ENCODE measurements around the gene IGSF9B. TPM values are rescaled to one million over a fixed set of nuclear protein-coding genes. Genes with fewer than 3 reads are reported as not detected.
A peak's percentile ranks its signal among the peaks of the same experiment; 100 is the strongest.

IGSF9B gene
- total RNA-seq, 4 donors from 2014 or later: 21.7 to 130 (median 58.6) TPM

- WGBS: 76% methylated on average over 8 of the region's 10 CpGs
- no peak overlapping the region for H3K4me3 ChIP-seq
- H3K27me3 ChIP-seq: no peaks in the 10 kb centered on the region
- intact Hi-C loops (cut with DNase I): no loop called here
- H3K4me1 ChIP-seq: peaks cover 0 to 7% (median 4%) of the 10 kb centered on the region in 4 donors
- H3K27ac ChIP-seq (replicated peaks in 1 of 4): no peak overlapping the region
- TF ChIP-seq CTCF (IDR thresholded peaks at IDR 0.05) (no peak), EP300 (IDR thresholded peaks at IDR 0.05) (no peak), POLR2A (IDR thresholded peaks at IDR 0.05; ENCODE audit: low read depth) (no peak), POLR2AphosphoS5 (IDR thresholded peaks at IDR 0.05) (no peak)
- no peaks in the 10 kb centered on the region for H3K9me3 ChIP-seq
- no peak for DNase-seq (ENCODE audit: extremely low spot score)
- peaks cover 53 to 98% (median 85%) of the 10 kb centered on the region in 4 donors for H3K36me3 ChIP-seq
Measured at GRCh38 chr11:133913761-133914160, 43.0 kb downstream of the IGSF9B start.

- Histone ChIP-seq H3K36me3 (peaks cover 73 to 99% (median 90%) of the 10 kb centered on the region in 4 donors), H3K27me3 (no peaks in the 10 kb centered on the region), H3K27ac (replicated peaks in 1 of 4) (no peak overlapping the region), H3K4me3 (no peak overlapping the region), H3K9me3 (no peaks in the 10 kb centered on the region), H3K4me1 (no peaks in the 10 kb centered on the region)
- WGBS: 77% methylated on average over 3 of the region's 3 CpGs
- intact Hi-C loops (cut with DNase I): no loop called here
- DNase-seq (ENCODE audit: extremely low spot score): no peak
- TF ChIP-seq EP300 (IDR thresholded peaks at IDR 0.05) (no peak), CTCF (IDR thresholded peaks at IDR 0.05) (peak in 1 of 3 experiments; percentile 10)
Measured at GRCh38 chr11:133911171-133911570, 45.6 kb downstream of the IGSF9B start.

- H3K27me3 ChIP-seq: no peaks in the 10 kb centered on the region
- H3K9me3 ChIP-seq: no peaks in the 10 kb centered on the region
- H3K27ac ChIP-seq (replicated peaks in 1 of 4): no peak overlapping the region
- H3K36me3 ChIP-seq: peaks cover 75 to 96% (median 88%) of the 10 kb centered on the region in 4 donors
- no peaks in the 10 kb centered on the region for H3K4me1 ChIP-seq
- 84% methylated on average over 14 of the region's 14 CpGs for WGBS
- TF ChIP-seq EP300 (IDR thresholded peaks at IDR 0.05) (no peak), POLR2A (IDR thresholded peaks at IDR 0.05; ENCODE audit: low read depth) (no peak), POLR2AphosphoS5 (IDR thresholded peaks at IDR 0.05) (no peak), CTCF (IDR thresholded peaks at IDR 0.05) (no peak)
- DNase-seq (ENCODE audit: extremely low spot score): no peak
- H3K4me3 ChIP-seq: no peak overlapping the region
- intact Hi-C loops (cut with DNase I): no loop called here
Measured at GRCh38 chr11:133910101-133910500, 46.7 kb downstream of the IGSF9B start.

GRCh38 chr11:133908827-133909226 is 47.9 kb downstream of the IGSF9B start:
- no peak for DNase-seq (ENCODE audit: extremely low spot score)
- Histone ChIP-seq H3K9me3 (no peaks in the 10 kb centered on the region), H3K4me1 (no peaks in the 10 kb centered on the region), H3K4me3 (no peak overlapping the region), H3K36me3 (peaks cover 73 to 97% (median 87%) of the 10 kb centered on the region in 4 donors), H3K27ac (replicated peaks in 1 of 4) (no peak overlapping the region), H3K27me3 (no peaks in the 10 kb centered on the region)
- TF ChIP-seq CTCF (IDR thresholded peaks at IDR 0.05) (no peak), POLR2A (IDR thresholded peaks at IDR 0.05; ENCODE audit: low read depth) (no peak), POLR2AphosphoS5 (IDR thresholded peaks at IDR 0.05) (no peak), EP300 (IDR thresholded peaks at IDR 0.05) (no peak)
- intact Hi-C loops (cut with DNase I): no loop called here
- 87% methylated on average over 15 of the region's 16 CpGs for WGBS

- Histone ChIP-seq H3K4me3 (no peak overlapping the region), H3K27ac (replicated peaks in 1 of 4) (no peak overlapping the region), H3K4me1 (no peaks in the 10 kb centered on the region), H3K27me3 (no peaks in the 10 kb centered on the region), H3K9me3 (no peaks in the 10 kb centered on the region), H3K36me3 (peaks cover 64 to 94% (median 80%) of the 10 kb centered on the region in 4 donors)
- 90% methylated on average over 24 of the region's 24 CpGs for WGBS
- intact Hi-C loops (cut with DNase I): no loop called here
- DNase-seq (ENCODE audit: extremely low spot score): no peak
- no peak for TF ChIP-seq POLR2A (IDR thresholded peaks at IDR 0.05; ENCODE audit: low read depth)
- no peak for TF ChIP-seq CTCF (IDR thresholded peaks at IDR 0.05)
- no peak for TF ChIP-seq POLR2AphosphoS5 (IDR thresholded peaks at IDR 0.05)
- TF ChIP-seq EP300 (IDR thresholded peaks at IDR 0.05): no peak
Measured at GRCh38 chr11:133907841-133908241, 48.9 kb downstream of the IGSF9B start.
